ENCODE data around the gene IFNGR1. TPM values are rescaled to one million over a fixed set of nuclear protein-coding genes. Genes with fewer than 3 reads are reported as not detected.

The IFNGR1 gene
- total RNA-seq, 5 donors from 2014 or later (not counting 1 experiment from before 2014, with no cell fraction given) = 23.6 to 42.4 (median 28.5) TPM

DNA sequence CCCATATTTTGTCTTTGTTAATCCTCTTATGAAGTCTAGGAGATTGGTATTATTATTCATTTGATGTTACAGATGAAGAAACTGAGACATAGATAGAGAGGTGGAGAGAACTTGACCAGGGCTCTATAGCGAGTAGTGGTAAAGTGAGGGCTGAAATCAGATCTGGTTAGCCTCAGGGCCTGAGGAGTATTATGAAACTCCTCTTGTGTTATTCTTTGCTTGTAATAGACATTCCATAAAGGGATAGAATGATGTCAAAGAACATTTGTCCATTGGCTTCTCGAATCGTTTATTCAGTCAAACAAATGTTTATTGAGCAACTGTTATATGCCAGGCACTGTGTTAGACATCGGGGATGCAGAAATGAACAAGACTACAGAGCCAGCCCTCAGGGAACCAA, 45.7 kb downstream of the IFNGR1 start, which contains the start of gene IL22RA2:
IL22RA2 (minus strand) TSS at position 144 of the 400 bp plus-strand sequence. CDS start 11,895 bp downstream, outside the sequence.
- Histone ChIP-seq H3K36me3 (ENCODE audit: control insufficient read depth in 2 of 2, extremely low read depth in 1 of 2, insufficient read depth in 1 of 2, low read length in 1 of 2) (no peaks in the 10 kb centered on the region), H3K27ac (ENCODE audit: low read length) (no peak within 1 kb of the TSS), H3K27me3 (replicated peaks in 1 of 2; ENCODE audit: control insufficient read depth in 2 of 2, extremely low read depth in 1 of 2, insufficient read depth in 2 of 2, low read length in 1 of 2) (no peaks in the 10 kb centered on the region), H3K4me1 (ENCODE audit: control insufficient read depth in 1 of 2, extremely low read depth in 1 of 2, insufficient read depth in 2 of 2, low read length in 2 of 2) (no peaks in the 10 kb centered on the region), H3K4me3 (ENCODE audit: control insufficient read depth in 1 of 2, extremely low read depth in 1 of 2, low read length in 1 of 2) (no peak within 1 kb of the TSS), H3K9me3 (no peaks in the 10 kb centered on the region)
- H3K27me3 Mint-ChIP-seq = no peaks in the 10 kb centered on the region
- DNase-seq (no peak), ATAC-seq (replicated peaks in 1 of 4) (no peak)
- WGBS (ENCODE audit: insufficient coverage) = 97% methylated on average over 4 of the region's 4 CpGs
- H3K36me3 Mint-ChIP-seq = no peaks in the 10 kb centered on the region
- peak within 1 kb of the TSS in 1 of 2 donors; percentile 46 for H3K27ac Mint-ChIP-seq
- H3K4me3 Mint-ChIP-seq = no peak within 1 kb of the TSS
- ChIA-PET POLR2A (no interaction called here), CTCF (no interaction called here)
- H3K9me3 Mint-ChIP-seq = no peaks in the 10 kb centered on the region
- H3K4me1 Mint-ChIP-seq = peaks cover 4 to 12% (median 5%) of the 10 kb centered on the region in 3 donors

DNA sequence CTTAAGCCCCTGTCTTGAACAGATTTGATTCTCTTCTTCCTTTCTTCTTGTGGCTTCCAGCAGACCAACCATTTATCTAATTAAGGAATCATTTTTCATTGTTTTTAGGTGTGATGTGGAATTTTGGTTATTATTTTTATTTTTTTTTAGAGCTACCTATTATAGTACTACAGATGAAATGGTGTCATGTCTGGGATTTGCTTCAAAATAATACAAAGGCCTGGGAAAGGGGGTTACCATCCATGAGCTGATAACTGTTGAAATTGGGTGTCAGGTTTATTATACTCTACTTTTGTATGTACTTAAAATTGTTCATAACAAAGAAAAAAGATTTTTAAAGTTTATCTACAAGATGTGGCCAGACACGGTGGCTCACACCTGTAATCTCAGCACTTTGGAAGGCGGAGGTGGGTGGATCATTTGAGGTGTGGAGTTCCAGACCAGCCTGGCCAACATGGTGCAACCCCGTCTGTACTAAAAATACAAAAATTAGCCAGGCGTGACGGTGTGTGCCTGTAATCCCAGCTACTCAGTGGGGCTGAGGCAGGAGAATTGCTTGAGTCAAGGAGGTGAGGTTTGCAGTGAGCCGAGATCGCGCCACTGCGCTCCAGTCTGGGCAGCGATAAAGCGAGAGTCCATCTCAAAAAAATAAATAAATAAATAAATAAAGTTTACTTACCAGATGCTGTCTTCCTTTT, 46.3 kb downstream of the IFNGR1 start:
- POLR2A ChIA-PET = no interaction called here
- Histone ChIP-seq H3K27me3 (replicated peaks in 1 of 2; ENCODE audit: control insufficient read depth in 2 of 2, extremely low read depth in 1 of 2, insufficient read depth in 2 of 2, low read length in 1 of 2) (no peaks in the 10 kb centered on the region), H3K27ac (ENCODE audit: low read length) (no peak overlapping the region), H3K4me3 (ENCODE audit: control insufficient read depth in 1 of 2, extremely low read depth in 1 of 2, low read length in 1 of 2) (no peak overlapping the region), H3K9me3 (no peaks in the 10 kb centered on the region), H3K36me3 (ENCODE audit: control insufficient read depth in 2 of 2, extremely low read depth in 1 of 2, insufficient read depth in 1 of 2, low read length in 1 of 2) (no peaks in the 10 kb centered on the region), H3K4me1 (ENCODE audit: control insufficient read depth in 1 of 2, extremely low read depth in 1 of 2, insufficient read depth in 2 of 2, low read length in 2 of 2) (no peaks in the 10 kb centered on the region)
- peak overlapping the region in 1 of 2 donors; percentile 46 for H3K27ac Mint-ChIP-seq
- 93% methylated on average over 4 of the region's 11 CpGs for WGBS (ENCODE audit: insufficient coverage)
- H3K27me3 Mint-ChIP-seq = no peaks in the 10 kb centered on the region
- CTCF ChIA-PET = interaction anchor here in 1 of 2 donors (0.6 kb wide), 3 partner anchors 82 to 418 kb away, joined by 3 read pairs; no protein-coding TSS in a partner anchor
- DNase-seq (no peak), ATAC-seq (replicated peaks in 1 of 4) (no peak)
- H3K36me3 Mint-ChIP-seq = no peaks in the 10 kb centered on the region
- H3K9me3 Mint-ChIP-seq = no peaks in the 10 kb centered on the region
- peaks cover 4 to 12% (median 5%) of the 10 kb centered on the region in 3 donors for H3K4me1 Mint-ChIP-seq
- H3K4me3 Mint-ChIP-seq = no peak overlapping the region

DNA sequence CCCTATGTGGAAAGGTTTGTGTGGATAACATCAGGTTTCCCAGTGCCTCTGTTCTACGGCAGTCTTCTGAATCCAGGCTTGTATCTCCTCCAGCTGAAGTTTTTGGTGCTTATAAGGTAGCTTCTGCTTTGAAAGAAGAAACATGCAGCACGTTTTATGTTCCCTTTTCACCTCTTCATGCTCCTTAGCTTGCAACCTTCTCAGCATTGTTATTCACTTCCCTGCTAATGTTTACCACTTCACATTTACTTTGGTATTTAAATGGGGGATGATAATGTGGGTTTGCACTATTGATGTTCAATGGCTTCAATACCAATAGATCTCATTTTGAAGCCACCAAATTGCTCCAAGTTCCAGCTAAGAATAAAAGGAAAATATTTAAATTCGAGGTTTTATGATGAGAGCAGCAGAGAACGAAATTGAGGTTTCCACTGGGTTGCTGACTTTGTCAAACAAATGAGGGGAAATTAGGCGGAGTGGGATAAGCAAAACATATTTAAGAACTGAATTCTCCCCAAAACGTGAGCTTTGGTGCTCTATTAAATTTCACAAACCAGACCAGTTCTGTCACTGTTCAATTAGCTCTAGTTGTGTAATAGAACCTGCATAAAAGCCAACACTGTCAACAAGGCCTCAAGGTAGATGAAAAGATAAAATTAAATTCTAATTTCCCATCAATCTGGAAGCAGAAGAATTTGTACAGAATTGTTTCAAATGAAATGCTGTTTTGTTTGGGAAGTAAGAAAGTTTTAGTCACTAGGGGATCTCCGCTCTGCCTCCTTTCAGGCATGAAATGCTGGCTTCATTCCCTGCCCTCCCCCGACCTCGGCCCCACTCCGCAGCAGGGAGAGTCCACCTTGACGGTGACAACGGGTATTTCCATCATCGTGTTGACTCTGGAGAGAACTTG, 47.1 kb downstream of the IFNGR1 start:
- ATAC-seq (replicated peaks in 1 of 4) = no peak

DNA sequence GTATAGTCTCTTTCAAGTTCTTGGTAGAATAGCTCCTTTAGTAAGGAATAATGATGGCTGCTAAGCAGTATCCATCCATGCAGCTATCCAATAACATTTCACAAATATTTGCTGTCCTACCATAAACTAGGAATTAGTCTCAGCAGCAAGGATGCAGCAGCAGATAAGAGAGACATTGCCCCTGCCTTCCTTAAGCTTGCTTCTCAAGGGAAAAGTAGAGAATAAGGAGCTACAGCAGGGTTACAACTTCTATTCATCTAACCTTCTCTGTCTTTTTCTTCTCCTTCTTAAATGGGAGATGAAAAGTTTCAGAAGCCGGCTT, 48.2 kb downstream of the IFNGR1 start:
- H3K4me1 Mint-ChIP-seq = peaks cover 7 to 17% (median 11%) of the 10 kb centered on the region in 3 donors
- H3K9me3 Mint-ChIP-seq = no peaks in the 10 kb centered on the region
- DNase-seq = no peak
- peaks cover 0 to 8% of the 10 kb centered on the region in 2 experiments for H3K4me1 ChIP-seq (ENCODE audit: control insufficient read depth in 1 of 2, extremely low read depth in 1 of 2, insufficient read depth in 2 of 2, low read length in 2 of 2)
- H3K9me3 ChIP-seq = no peaks in the 10 kb centered on the region
- H3K27me3 Mint-ChIP-seq = no peaks in the 10 kb centered on the region
- no peak overlapping the region for H3K27ac Mint-ChIP-seq
- no peaks in the 10 kb centered on the region for H3K36me3 ChIP-seq (ENCODE audit: control insufficient read depth in 2 of 2, extremely low read depth in 1 of 2, insufficient read depth in 1 of 2, low read length in 1 of 2)
- no peak overlapping the region for H3K4me3 ChIP-seq (ENCODE audit: control insufficient read depth in 1 of 2, extremely low read depth in 1 of 2, low read length in 1 of 2)
- ChIA-PET CTCF (no interaction called here), POLR2A (interaction anchor here in 1 of 2 donors (0.5 kb wide), 1 partner anchor 1925 kb away, joined by 8 read pairs; no protein-coding TSS in a partner anchor)
- H3K27me3 ChIP-seq (replicated peaks in 1 of 2; ENCODE audit: control insufficient read depth in 2 of 2, extremely low read depth in 1 of 2, insufficient read depth in 2 of 2, low read length in 1 of 2) = no peaks in the 10 kb centered on the region
- WGBS (ENCODE audit: insufficient coverage) = no CpG with 5 or more reads among the region's 1 CpG
- no peak for ATAC-seq (replicated peaks in 1 of 4)
- H3K36me3 Mint-ChIP-seq = no peaks in the 10 kb centered on the region
- no peak overlapping the region for H3K4me3 Mint-ChIP-seq
- H3K27ac ChIP-seq (ENCODE audit: low read length) = no peak overlapping the region

More for the DNA sequence above, 47.1 kb downstream of the IFNGR1 start:
- no peaks in the 10 kb centered on the region for H3K4me1 ChIP-seq (ENCODE audit: control insufficient read depth in 1 of 2, extremely low read depth in 1 of 2, insufficient read depth in 2 of 2, low read length in 2 of 2)
- 80% methylated on average over 4 of the region's 13 CpGs for WGBS (ENCODE audit: insufficient coverage)
- H3K4me3 ChIP-seq (ENCODE audit: control insufficient read depth in 1 of 2, extremely low read depth in 1 of 2, low read length in 1 of 2) = no peak overlapping the region
- Mint-ChIP-seq H3K4me1 (peaks cover 4 to 12% (median 5%) of the 10 kb centered on the region in 3 donors), H3K9me3 (no peaks in the 10 kb centered on the region), H3K27me3 (no peaks in the 10 kb centered on the region), H3K27ac (peak overlapping the region in 1 of 2 donors; percentile 46), H3K4me3 (no peak overlapping the region), H3K36me3 (no peaks in the 10 kb centered on the region)
- H3K27ac ChIP-seq (ENCODE audit: low read length) = no peak overlapping the region
- no peaks in the 10 kb centered on the region for H3K27me3 ChIP-seq (replicated peaks in 1 of 2; ENCODE audit: control insufficient read depth in 2 of 2, extremely low read depth in 1 of 2, insufficient read depth in 2 of 2, low read length in 1 of 2)
- DNase-seq = no peak
- ChIA-PET CTCF (interaction anchor here in 1 of 2 donors (0.6 kb wide), 1 partner anchor 83 kb away, joined by 3 read pairs; no protein-coding TSS in a partner anchor), POLR2A (no interaction called here)
- no peaks in the 10 kb centered on the region for H3K36me3 ChIP-seq (ENCODE audit: control insufficient read depth in 2 of 2, extremely low read depth in 1 of 2, insufficient read depth in 1 of 2, low read length in 1 of 2)
- H3K9me3 ChIP-seq = no peaks in the 10 kb centered on the region

DNA sequence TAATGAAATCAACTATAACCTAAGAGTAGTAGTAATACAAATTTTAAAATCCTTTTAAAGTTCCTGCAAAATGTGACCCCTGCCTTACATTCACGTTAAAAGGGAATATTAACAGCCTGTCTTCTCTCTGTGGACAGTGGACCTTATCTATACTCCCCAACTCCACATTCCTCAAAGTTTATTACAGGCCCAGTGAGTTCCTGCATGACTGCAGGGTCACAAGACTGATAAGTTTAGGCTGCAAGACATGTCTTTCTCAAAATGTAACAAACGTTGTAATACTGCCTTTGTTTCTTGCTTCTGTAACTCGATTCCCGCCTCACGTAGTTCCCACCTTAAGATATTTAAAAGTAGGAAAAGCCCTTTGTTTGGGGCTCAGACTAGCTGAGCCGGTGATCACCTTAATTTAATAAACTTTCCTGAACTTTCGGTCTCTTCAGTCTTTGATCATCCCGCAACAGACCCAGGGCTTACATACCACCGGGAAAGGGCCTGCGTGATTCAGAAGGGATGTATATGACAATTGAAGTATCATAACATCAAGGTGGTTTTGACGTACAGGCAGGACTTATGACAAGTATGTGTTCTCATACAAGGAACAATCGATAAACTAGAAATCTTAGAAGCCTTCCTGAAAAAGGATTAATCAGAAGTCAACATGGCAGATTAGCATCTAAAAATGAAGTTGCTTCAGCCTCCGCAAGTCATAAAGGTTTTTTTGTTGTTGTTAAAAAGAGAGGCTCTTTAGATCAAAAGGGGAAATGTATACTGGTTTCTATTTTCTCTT, 48.7 kb downstream of the IFNGR1 start:
- ChIA-PET CTCF (interaction anchor here in 1 of 2 donors (0.6 to 1.0 kb wide), 2 partner anchors 8 to 16 kb away, joined by 3 read pairs; no protein-coding TSS in a partner anchor), POLR2A (no interaction called here)
- no peak for ATAC-seq (replicated peaks in 1 of 4)
- Mint-ChIP-seq H3K27ac (no peak overlapping the region), H3K36me3 (no peaks in the 10 kb centered on the region), H3K9me3 (no peaks in the 10 kb centered on the region), H3K4me1 (peaks cover 12 to 23% (median 15%) of the 10 kb centered on the region in 3 donors), H3K27me3 (no peaks in the 10 kb centered on the region), H3K4me3 (no peak overlapping the region)
- no peaks in the 10 kb centered on the region for H3K9me3 ChIP-seq
- H3K4me3 ChIP-seq (ENCODE audit: control insufficient read depth in 1 of 2, extremely low read depth in 1 of 2, low read length in 1 of 2) = no peak overlapping the region
- no peaks in the 10 kb centered on the region for H3K36me3 ChIP-seq (ENCODE audit: control insufficient read depth in 2 of 2, extremely low read depth in 1 of 2, insufficient read depth in 1 of 2, low read length in 1 of 2)
- no peak overlapping the region for H3K27ac ChIP-seq (ENCODE audit: low read length)
- no peak for DNase-seq
- H3K27me3 ChIP-seq (replicated peaks in 1 of 2; ENCODE audit: control insufficient read depth in 2 of 2, extremely low read depth in 1 of 2, insufficient read depth in 2 of 2, low read length in 1 of 2) = no peaks in the 10 kb centered on the region
- peaks cover 0 to 14% of the 10 kb centered on the region in 2 experiments for H3K4me1 ChIP-seq (ENCODE audit: control insufficient read depth in 1 of 2, extremely low read depth in 1 of 2, insufficient read depth in 2 of 2, low read length in 2 of 2)
- WGBS (ENCODE audit: insufficient coverage) = 93% methylated on average over 5 of the region's 13 CpGs
